ENCODE data around the gene SLC13A3.
A peak's percentile ranks its signal among the peaks of the same experiment; 100 is the strongest.

The SLC13A3 gene

DNA sequence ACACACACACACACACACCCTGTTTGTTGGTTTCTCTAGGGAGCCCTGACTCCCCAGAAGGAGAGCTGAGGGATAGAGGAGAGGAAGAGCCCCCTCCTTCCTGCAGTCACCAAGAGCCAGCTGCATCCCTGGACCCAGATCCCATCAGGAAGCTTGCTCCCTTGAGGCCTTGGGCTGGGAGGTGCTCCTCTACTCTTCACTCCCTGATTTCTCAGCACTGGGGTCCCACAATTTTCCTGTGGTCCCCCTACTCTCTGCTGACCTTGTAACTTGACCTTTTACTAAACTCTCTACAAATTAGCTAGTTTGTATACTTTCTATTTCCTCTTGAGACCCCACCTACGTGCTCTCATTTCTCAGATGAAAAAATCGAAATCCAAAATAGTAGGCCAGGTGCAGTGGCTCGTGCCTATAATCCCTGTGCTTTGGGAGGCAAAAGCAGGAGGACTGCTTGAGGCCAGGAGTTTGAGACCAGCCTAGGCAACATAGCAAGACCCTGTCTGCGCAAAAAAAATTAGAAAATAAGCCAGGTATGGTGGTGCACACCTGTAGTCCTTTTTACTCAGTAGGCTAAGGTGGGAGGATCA is 95.8 kb downstream of the SLC13A3 start:
- H3K4me1 ChIP-seq (ENCODE audit: insufficient read depth, low read length): peaks cover 28% of the 10 kb centered on the region; the same call in 1 of the 2 replicates
- no peaks in the 10 kb centered on the region for H3K27me3 ChIP-seq (ENCODE audit: insufficient read depth, low read length)
- H3K9ac ChIP-seq (ENCODE audit: low read depth, low read length): no peak overlapping the region
- no peaks in the 10 kb centered on the region for H3K9me3 ChIP-seq (ENCODE audit: insufficient read depth, low read depth, low read length)
- no peak overlapping the region for H3K27ac ChIP-seq (ENCODE audit: low read length)
- H3K4me3 ChIP-seq (ENCODE audit: low read length): no peak overlapping the region; the same call in 1 of the 2 replicates
- no peaks in the 10 kb centered on the region for H3K36me3 ChIP-seq (ENCODE audit: insufficient read depth, low read depth, low read length)

DNA sequence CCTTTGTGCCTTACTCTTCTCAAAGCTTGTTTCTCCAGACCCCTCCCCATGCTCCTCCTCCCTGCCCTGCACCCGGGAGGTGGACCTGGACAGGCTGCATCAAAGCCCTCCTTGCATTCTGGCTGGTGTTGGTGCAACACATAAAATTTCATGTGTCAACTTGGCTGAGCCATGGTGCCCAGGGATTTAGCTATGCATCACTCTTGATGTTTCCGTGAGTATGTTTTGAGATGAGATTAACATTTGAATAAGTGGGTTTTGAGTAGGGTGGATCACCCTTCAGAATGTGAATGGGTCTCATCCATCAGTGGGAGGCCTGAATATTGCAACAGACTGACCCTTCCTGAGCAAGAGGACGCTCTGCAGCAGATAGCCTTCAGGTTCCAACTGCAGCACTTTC is 96.4 kb downstream of the SLC13A3 start:
- no peak overlapping the region for H3K9ac ChIP-seq (ENCODE audit: low read depth, low read length)
- no peaks in the 10 kb centered on the region for H3K9me3 ChIP-seq (ENCODE audit: insufficient read depth, low read depth, low read length)
- H3K36me3 ChIP-seq (ENCODE audit: insufficient read depth, low read depth, low read length): no peaks in the 10 kb centered on the region
- H3K27me3 ChIP-seq (ENCODE audit: insufficient read depth, low read length): no peaks in the 10 kb centered on the region
- H3K27ac ChIP-seq (ENCODE audit: low read length): no peak overlapping the region
- H3K4me3 ChIP-seq (ENCODE audit: low read length): no peak overlapping the region; the same call in 1 of the 2 replicates
- peaks cover 28% of the 10 kb centered on the region; the same call in 1 of the 2 replicates for H3K4me1 ChIP-seq (ENCODE audit: insufficient read depth, low read length)

DNA sequence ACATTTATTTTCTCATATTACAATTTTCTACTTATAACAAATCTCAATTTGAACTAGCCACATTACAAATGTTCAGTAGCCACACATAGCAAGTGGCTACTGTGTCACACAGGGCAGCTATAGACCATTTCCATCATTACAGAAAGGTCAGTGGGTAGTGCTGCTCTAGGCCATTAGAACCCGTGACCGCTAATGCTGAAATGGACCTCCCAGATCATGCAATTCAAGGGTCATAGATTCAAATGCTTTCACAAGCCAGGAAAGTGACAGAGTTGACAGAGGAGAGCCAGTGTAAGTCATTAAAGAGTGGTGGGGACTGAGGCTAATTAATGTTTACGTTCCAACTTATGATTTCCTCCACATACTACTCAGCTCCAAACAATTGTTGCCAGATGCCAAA is 97.3 kb downstream of the SLC13A3 start:
- Histone ChIP-seq H3K27ac (ENCODE audit: low read length) (no peak overlapping the region), H3K4me3 (ENCODE audit: low read length) (no peak overlapping the region), H3K4me1 (ENCODE audit: insufficient read depth, low read length) (peaks cover 28% of the 10 kb centered on the region; the same call in 1 of the 2 replicates), H3K27me3 (ENCODE audit: insufficient read depth, low read length) (no peaks in the 10 kb centered on the region), H3K9me3 (ENCODE audit: insufficient read depth, low read depth, low read length) (no peaks in the 10 kb centered on the region), H3K9ac (ENCODE audit: low read depth, low read length) (no peak overlapping the region), H3K36me3 (ENCODE audit: insufficient read depth, low read depth, low read length) (no peaks in the 10 kb centered on the region)

DNA sequence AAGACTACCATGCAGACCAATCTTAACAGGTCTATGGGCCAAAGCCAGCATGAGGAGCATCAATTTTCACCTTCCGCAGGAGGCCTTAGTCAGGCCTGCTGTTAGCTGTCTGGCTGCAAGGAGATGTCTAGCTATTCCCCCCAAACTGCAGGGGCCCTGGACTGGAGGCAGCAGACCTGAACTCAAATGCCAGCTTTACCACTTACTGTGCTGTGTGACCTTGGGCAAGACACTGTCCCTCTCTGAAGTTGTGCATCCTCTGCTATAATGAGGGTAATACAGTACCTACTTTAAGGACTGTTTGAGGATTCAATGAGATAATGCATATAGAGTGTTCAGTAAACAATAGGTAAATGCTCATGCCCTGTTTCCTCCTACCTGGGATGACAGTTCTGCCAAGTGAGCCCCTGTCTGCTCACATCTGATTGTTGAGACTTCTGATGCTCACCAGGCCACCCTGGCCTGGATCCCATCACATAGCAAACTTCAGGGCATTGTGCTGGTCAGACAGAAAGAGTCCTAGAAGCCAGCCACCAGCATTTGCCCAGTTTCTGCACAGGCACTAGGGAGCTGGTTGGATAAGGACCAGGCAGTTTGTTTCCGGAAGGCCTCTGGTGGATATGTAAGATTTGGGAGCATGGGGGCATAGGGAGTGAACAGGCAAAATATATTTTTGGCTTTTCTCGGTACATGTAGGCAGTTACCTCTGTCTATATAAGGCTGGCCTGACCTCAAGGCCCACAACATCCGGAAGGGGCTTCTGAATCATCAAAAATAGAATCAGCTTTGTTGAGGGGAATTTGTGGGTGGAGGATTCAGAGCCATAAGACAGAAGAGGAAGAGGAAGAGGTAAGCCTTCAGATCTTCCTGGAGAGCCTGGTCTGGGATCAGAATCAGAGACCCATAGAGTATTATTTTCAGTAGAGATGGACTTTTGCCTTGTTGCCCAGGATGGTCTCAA is 98.5 kb downstream of the SLC13A3 start:
- H3K27ac ChIP-seq (ENCODE audit: low read length): peak overlapping the region; percentile 70
- peak overlapping the region; percentile 6; the same call in 1 of the 2 replicates for H3K4me3 ChIP-seq (ENCODE audit: low read length)
- H3K4me1 ChIP-seq (ENCODE audit: insufficient read depth, low read length): peaks cover 28% of the 10 kb centered on the region; the same call in 1 of the 2 replicates
- no peaks in the 10 kb centered on the region for H3K9me3 ChIP-seq (ENCODE audit: insufficient read depth, low read depth, low read length)
- H3K9ac ChIP-seq (ENCODE audit: low read depth, low read length): peak overlapping the region; percentile 75; the same call in 1 of the 2 replicates
- H3K36me3 ChIP-seq (ENCODE audit: insufficient read depth, low read depth, low read length): no peaks in the 10 kb centered on the region
- no peaks in the 10 kb centered on the region for H3K27me3 ChIP-seq (ENCODE audit: insufficient read depth, low read length)

DNA sequence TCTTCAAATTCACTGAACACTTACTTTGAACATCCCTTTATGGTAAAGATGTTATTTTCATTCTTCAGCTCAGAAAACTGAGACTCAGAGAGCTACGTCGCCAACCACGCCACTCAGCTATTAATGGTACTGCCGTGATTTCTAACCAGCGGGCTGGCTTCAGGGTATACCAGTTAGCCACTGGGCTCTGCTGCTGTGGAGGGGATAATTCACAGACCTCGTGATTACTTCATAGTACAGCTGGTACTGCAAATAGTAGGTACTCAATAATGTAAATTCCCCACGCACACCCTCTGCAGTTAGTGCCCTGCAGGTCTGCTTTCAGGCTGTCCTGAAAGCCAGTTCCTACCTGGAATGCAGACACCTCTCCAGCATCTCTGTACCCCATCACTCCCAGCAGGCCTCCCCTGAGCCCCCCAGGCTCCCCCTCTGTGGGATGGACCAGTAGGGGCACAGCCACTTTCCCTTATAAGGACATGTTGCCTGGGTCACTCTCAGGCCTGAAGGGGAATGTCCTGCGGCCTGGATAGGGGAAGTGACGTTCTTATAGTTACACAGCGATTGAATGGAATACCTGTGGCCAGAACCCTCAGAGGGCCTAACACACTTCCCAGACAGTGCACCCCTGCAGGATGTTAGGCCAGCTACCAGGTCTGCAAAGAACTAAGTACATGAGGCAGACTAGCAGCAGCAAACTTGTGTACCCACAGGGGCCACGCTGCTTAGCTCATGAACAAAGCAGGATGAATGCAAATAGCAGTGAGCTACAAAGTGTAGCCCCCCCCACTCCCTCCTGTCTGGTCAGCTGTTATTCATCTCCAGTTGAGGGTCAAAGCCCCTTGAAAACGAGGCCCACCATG is 99.5 kb downstream of the SLC13A3 start:
- peaks cover 27% of the 10 kb centered on the region; the same call in 1 of the 2 replicates for H3K4me1 ChIP-seq (ENCODE audit: insufficient read depth, low read length)
- H3K27me3 ChIP-seq (ENCODE audit: insufficient read depth, low read length): no peaks in the 10 kb centered on the region
- no peaks in the 10 kb centered on the region for H3K36me3 ChIP-seq (ENCODE audit: insufficient read depth, low read depth, low read length)
- peak overlapping the region; percentile 6; the same call in 1 of the 2 replicates for H3K4me3 ChIP-seq (ENCODE audit: low read length)
- peak overlapping the region; percentile 75 for H3K9ac ChIP-seq (ENCODE audit: low read depth, low read length)
- no peaks in the 10 kb centered on the region for H3K9me3 ChIP-seq (ENCODE audit: insufficient read depth, low read depth, low read length)
- H3K27ac ChIP-seq (ENCODE audit: low read length): peak overlapping the region; percentile 70

DNA sequence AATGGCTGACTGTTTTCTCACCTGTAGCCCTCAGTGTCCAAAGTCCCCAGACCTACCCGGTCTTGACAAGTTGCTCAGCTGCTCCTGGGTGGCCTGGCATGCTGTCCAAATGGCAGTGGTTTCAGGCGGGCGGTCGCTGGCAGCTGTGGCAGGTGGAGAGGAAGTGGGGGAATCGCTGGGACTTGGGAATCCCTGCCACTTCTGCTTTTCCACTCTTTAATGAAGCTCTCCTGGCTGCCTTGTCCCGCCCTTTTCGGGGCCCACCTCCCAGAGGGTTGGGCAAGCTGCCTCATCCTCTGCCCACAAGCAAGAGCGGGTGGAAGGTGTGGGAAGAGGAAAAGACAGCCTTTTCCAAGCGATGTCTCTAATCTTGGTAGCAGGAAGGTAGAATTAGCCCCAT is 100.8 kb downstream of the SLC13A3 start, which contains the start of gene OCSTAMP:
Gene OCSTAMP (minus strand): TSS at position 194 of the 400 bp plus-strand sequence. CDS start 94 bp downstream, at position 100.
- Histone ChIP-seq H3K36me3 (ENCODE audit: insufficient read depth, low read depth, low read length) (no peaks in the 10 kb centered on the region), H3K4me3 (ENCODE audit: low read length) (no peak within 1 kb of the TSS), H3K4me1 (ENCODE audit: insufficient read depth, low read length) (peaks cover 24% of the 10 kb centered on the region; the same call in 1 of the 2 replicates), H3K9me3 (ENCODE audit: insufficient read depth, low read depth, low read length) (no peaks in the 10 kb centered on the region), H3K27ac (ENCODE audit: low read length) (peak within 1 kb of the TSS; percentile 70), H3K27me3 (ENCODE audit: insufficient read depth, low read length) (no peaks in the 10 kb centered on the region), H3K9ac (ENCODE audit: low read depth, low read length) (peak within 1 kb of the TSS; percentile 75; the same call in 1 of the 2 replicates)

DNA sequence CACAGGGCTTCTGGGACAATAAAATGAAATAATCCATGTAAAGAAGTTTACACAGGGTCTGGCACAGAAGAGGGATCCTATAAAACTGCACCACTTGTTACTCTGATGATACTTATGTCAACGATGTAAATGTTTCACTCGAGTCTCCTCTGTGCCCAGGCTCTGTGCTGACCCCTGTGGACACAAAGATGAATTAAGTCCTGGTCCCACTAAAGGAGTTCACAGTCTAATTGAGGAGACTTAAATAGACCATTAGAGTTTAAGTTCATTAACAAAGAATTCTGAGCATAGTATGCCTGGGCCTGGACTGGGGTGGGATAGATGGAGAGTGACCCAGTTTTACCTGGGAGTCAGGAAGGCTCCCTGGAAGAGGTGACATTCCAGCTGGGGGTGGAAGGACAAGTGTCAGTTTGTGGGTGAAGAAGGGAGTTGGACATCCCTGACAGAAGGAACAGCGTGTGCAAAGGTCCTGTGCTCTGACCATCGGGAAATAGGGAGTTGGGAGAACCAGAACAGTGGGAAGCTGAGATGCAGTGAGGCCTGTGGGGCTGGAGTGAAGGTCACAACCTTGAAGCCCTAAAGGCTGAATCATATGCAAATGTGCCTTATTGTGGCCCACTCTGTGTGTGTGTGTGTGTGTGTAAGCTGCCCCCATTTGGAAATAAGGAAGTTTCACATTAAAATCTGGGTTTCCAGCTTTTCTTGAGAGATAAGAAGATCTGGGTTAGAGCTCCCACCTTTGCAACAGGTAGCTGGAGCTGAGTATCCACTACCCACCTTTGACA is 101.9 kb downstream of the SLC13A3 start:
- Histone ChIP-seq H3K27ac (ENCODE audit: low read length) (no peak overlapping the region), H3K4me3 (ENCODE audit: low read length) (no peak overlapping the region), H3K9me3 (ENCODE audit: insufficient read depth, low read depth, low read length) (no peaks in the 10 kb centered on the region), H3K27me3 (ENCODE audit: insufficient read depth, low read length) (no peaks in the 10 kb centered on the region), H3K4me1 (ENCODE audit: insufficient read depth, low read length) (peaks cover 17% of the 10 kb centered on the region; the same call in 1 of the 2 replicates), H3K9ac (ENCODE audit: low read depth, low read length) (no peak overlapping the region), H3K36me3 (ENCODE audit: insufficient read depth, low read depth, low read length) (no peaks in the 10 kb centered on the region)

DNA sequence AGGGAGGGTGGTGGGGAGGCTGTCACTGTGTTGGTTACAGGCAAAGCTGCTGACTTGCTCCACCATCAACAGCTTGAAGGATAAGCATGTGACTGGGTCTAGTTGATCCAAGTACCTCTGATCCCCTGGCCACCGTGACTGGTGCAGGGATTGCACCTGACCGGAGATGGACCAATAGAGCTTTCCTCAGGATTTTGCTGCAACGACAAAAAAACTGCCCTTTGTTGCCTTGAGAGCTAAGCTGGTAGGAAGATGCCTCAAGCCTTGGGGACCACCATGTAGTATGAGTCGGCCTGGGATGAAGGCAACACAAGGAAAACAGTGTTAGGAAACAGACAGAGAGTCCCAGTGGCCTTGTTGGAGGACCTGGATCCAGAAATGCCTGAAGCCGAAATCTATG is 102.6 kb downstream of the SLC13A3 start:
- Histone ChIP-seq H3K9ac (ENCODE audit: low read depth, low read length) (no peak overlapping the region), H3K9me3 (ENCODE audit: insufficient read depth, low read depth, low read length) (no peaks in the 10 kb centered on the region), H3K4me1 (ENCODE audit: insufficient read depth, low read length) (peaks cover 17% of the 10 kb centered on the region; the same call in 1 of the 2 replicates), H3K36me3 (ENCODE audit: insufficient read depth, low read depth, low read length) (no peaks in the 10 kb centered on the region), H3K27ac (ENCODE audit: low read length) (no peak overlapping the region), H3K27me3 (ENCODE audit: insufficient read depth, low read length) (no peaks in the 10 kb centered on the region), H3K4me3 (ENCODE audit: low read length) (no peak overlapping the region)

DNA sequence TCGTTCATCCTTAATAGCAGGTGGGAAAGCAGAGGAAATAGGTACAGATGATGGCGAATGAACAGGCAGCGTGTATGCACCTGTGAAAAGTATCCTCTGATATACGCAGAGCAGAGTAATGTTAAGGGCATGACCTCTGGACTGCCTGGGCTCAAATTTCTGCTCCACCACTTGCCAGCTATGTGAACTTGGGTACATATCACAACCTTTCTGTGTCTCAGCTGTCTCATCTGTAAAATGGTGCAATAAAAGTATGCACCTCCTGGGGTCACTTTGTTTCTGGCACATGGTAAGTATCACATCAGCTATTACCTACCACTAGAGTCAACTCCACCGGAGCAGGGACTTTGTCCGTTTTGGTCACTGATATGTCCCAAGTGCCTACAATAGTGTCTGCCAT is 103.3 kb downstream of the SLC13A3 start:
- Histone ChIP-seq H3K9ac (ENCODE audit: low read depth, low read length) (no peak overlapping the region), H3K27me3 (ENCODE audit: insufficient read depth, low read length) (no peaks in the 10 kb centered on the region), H3K27ac (ENCODE audit: low read length) (no peak overlapping the region)

DNA sequence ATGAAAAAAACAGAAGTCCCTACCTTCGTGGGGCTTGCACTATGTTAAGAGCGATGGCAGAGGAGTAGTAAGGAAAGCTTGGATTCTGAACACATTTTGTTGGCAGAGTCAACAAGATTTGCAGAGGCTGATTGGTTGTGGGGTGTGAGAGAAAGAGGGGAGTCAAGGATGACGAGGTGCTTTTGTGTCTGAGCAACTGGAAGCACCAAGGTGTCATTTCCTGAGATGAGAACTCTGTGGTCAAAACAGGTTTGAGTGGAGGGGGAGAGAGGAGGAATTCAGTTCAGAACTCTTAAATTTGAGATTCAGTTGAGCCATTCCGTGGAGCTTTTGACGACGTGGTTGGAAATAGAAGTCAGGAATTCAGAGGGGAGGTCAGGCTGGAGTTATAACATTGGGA is 104.3 kb downstream of the SLC13A3 start:
- Histone ChIP-seq H3K9ac (ENCODE audit: low read depth, low read length) (no peak overlapping the region), H3K9me3 (ENCODE audit: insufficient read depth, low read depth, low read length) (no peaks in the 10 kb centered on the region), H3K36me3 (ENCODE audit: insufficient read depth, low read depth, low read length) (no peaks in the 10 kb centered on the region), H3K4me3 (ENCODE audit: low read length) (no peak overlapping the region), H3K27ac (ENCODE audit: low read length) (no peak overlapping the region), H3K4me1 (ENCODE audit: insufficient read depth, low read length) (peaks cover 6% of the 10 kb centered on the region; the same call in 1 of the 2 replicates), H3K27me3 (ENCODE audit: insufficient read depth, low read length) (no peaks in the 10 kb centered on the region)

More for the DNA sequence above, 103.3 kb downstream of the SLC13A3 start:
- no peaks in the 10 kb centered on the region for H3K36me3 ChIP-seq (ENCODE audit: insufficient read depth, low read depth, low read length)
- H3K4me1 ChIP-seq (ENCODE audit: insufficient read depth, low read length): peaks cover 16% of the 10 kb centered on the region; the same call in 1 of the 2 replicates
- H3K9me3 ChIP-seq (ENCODE audit: insufficient read depth, low read depth, low read length): no peaks in the 10 kb centered on the region
- no peak overlapping the region for H3K4me3 ChIP-seq (ENCODE audit: low read length)
